ENCODE measurements around the gene PSMD6.

DNA sequence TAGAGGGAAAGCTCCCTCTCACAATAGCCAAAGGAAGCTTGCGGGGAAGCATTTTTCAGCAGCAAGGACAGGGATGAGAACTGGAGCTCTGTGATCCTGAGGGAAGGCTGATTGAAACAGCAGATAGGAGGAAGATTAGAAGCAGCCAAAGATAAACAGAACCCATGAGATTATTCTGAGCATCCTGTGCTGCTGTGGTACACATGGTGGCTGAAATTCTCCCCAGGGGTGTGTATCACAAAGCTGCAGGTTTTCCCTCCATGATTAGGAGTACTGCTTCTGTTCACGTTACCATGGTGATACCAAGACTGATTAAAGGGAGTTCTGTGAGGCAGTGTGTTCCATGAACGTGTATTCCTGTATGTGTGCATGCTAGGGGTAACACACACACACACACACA is 30.3 kb upstream of the PSMD6 start:
- TF ChIP-seq CTCF (IDR thresholded peaks at IDR 0.05): no peak
- no peak for TF ChIP-seq POLR2A (IDR thresholded peaks at IDR 0.05)
- no peak for TF ChIP-seq EP300 (IDR thresholded peaks at IDR 0.05)
